ENCODE results near the gene GPR142. TPM values are rescaled to one million over a fixed set of nuclear protein-coding genes. Genes with fewer than 3 reads are reported as not detected.

The GPR142 gene
- total RNA-seq, 1 experiment from 2014 or later = not detected

DNA sequence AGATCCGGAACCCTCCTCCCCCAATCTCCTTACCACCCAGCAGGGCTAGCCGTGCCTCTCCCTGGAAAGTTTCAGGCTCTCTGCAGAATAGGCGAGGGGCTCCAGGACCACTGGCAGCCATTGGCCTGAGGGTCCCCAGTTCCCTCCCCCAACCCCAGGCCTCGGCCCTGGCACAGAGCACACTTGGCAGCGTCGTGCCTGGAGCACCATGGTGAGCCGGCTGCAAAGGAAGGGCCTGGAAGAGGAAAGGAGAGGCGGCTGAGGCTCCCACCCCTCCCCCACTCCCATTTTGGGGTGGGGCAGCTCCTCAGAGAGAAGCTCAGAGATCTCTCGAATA, 5.3 kb upstream of the GPR142 start:
- no peaks in the 10 kb centered on the region for H3K36me3 Mint-ChIP-seq (ENCODE audit: insufficient read depth, unreplicated experiment)
- TF ChIP-seq CTCF (IDR thresholded peaks at IDR 0.05; ENCODE audit: unreplicated experiment) = no peak
- POLR2A ChIA-PET = interaction anchor here (0.6 to 0.7 kb wide), 2 partner anchors 159 to 373 kb away, joined by 3 read pairs; partner anchors contain the start of gene RPL38
- no peak for DNase-seq (ENCODE audit: unreplicated experiment)
- H3K9me3 Mint-ChIP-seq (ENCODE audit: unreplicated experiment) = no peaks in the 10 kb centered on the region
- peaks cover 49% of the 10 kb centered on the region for H3K27me3 Mint-ChIP-seq (ENCODE audit: insufficient read depth, unreplicated experiment)
- CTCF ChIA-PET = interaction anchor here (0.6 to 2.3 kb wide), 10 partner anchors 9 to 241 kb away, joined by 3 to 7 read pairs (median 3); no protein-coding TSS in a partner anchor
- no peak overlapping the region for H3K27ac Mint-ChIP-seq (ENCODE audit: low read depth, unreplicated experiment)
- H3K4me1 Mint-ChIP-seq (ENCODE audit: insufficient read depth, unreplicated experiment) = no peaks in the 10 kb centered on the region
- no TSS peak for BruUV-seq (replicated peaks)
- H3K4me3 Mint-ChIP-seq (ENCODE audit: unreplicated experiment) = no peak overlapping the region
- intact Hi-C loops (cut with micrococcal nuclease) = no loop called here

GRCh38 chr17:74362810-74363498, 4.4 kb upstream of the GPR142 start:
- H3K9me3 Mint-ChIP-seq (ENCODE audit: unreplicated experiment) = no peaks in the 10 kb centered on the region

DNA sequence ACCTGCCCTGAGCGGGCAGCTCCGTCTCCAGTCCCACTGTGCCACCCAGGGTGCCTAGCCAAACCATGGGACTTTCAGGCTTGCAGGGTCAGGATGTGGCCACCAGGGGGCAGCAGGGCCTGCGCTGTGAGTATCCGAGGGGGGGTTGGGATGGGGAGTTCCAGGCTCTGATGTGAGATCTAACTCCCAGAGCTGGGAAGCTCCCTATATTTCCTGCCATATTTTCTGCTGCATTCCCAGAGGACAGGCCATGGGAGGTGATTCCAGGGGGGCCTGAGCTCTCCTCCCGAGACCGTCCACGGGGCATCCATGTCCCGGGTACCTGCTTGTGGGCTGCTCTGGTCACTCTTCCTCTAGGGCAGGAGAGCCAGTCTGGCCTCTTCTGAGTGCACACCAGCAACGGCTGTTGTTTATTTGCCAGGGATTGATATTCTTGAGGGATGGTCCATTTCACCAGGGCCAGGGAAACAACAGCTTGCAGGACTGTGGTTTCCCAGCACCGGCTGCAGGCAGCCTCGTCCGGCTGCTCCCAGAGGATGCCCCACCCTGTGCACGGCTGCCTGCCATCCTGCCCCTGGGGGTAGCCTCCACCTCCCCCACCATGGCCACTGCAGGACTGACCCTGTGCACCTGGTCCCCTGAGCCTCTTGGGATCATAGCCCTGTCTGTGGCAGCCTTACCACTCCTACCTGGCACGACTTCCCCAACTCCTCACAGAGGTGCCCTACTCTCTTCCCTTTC, 1.2 kb downstream of the GPR142 start:
- Mint-ChIP-seq H3K9me3 (ENCODE audit: unreplicated experiment) (no peaks in the 10 kb centered on the region), H3K4me3 (ENCODE audit: unreplicated experiment) (no peak overlapping the region), H3K27me3 (ENCODE audit: insufficient read depth, unreplicated experiment) (peaks cover 28% of the 10 kb centered on the region), H3K27ac (ENCODE audit: low read depth, unreplicated experiment) (no peak overlapping the region), H3K36me3 (ENCODE audit: insufficient read depth, unreplicated experiment) (no peaks in the 10 kb centered on the region), H3K4me1 (ENCODE audit: insufficient read depth, unreplicated experiment) (no peaks in the 10 kb centered on the region)
- CTCF ChIA-PET = interaction anchor here (0.6 to 7.2 kb wide), 33 partner anchors 9 to 1153 kb away, joined by 3 to 69 read pairs (median 4); partner anchors contain the start of gene TTYH2
- intact Hi-C loops (cut with micrococcal nuclease) = loop anchor here (1.0 kb wide), 2 partner anchors 89 to 125 kb away; no protein-coding TSS in a partner anchor
- no TSS peak for BruUV-seq (replicated peaks)
- DNase-seq (ENCODE audit: unreplicated experiment) = peak; percentile 74
- peak; percentile 79 for TF ChIP-seq CTCF (IDR thresholded peaks at IDR 0.05; ENCODE audit: unreplicated experiment)
- POLR2A ChIA-PET = no interaction called here

More at GRCh38 chr17:74362810-74363498, 4.4 kb upstream of the GPR142 start:
- no peaks in the 10 kb centered on the region for H3K4me1 Mint-ChIP-seq (ENCODE audit: insufficient read depth, unreplicated experiment)
- ChIA-PET CTCF (interaction anchor here (0.5 to 2.3 kb wide), 9 partner anchors 8 to 334 kb away, joined by 3 to 7 read pairs (median 3); no protein-coding TSS in a partner anchor), POLR2A (no interaction called here)
- peaks cover 47% of the 10 kb centered on the region for H3K27me3 Mint-ChIP-seq (ENCODE audit: insufficient read depth, unreplicated experiment)
- BruUV-seq (replicated peaks) = no TSS peak
- H3K27ac Mint-ChIP-seq (ENCODE audit: low read depth, unreplicated experiment) = no peak overlapping the region
- DNase-seq (ENCODE audit: unreplicated experiment) = no peak
- no peak for TF ChIP-seq CTCF (IDR thresholded peaks at IDR 0.05; ENCODE audit: unreplicated experiment)
- H3K36me3 Mint-ChIP-seq (ENCODE audit: insufficient read depth, unreplicated experiment) = no peaks in the 10 kb centered on the region
- intact Hi-C loops (cut with micrococcal nuclease) = no loop called here
- H3K4me3 Mint-ChIP-seq (ENCODE audit: unreplicated experiment) = no peak overlapping the region

DNA sequence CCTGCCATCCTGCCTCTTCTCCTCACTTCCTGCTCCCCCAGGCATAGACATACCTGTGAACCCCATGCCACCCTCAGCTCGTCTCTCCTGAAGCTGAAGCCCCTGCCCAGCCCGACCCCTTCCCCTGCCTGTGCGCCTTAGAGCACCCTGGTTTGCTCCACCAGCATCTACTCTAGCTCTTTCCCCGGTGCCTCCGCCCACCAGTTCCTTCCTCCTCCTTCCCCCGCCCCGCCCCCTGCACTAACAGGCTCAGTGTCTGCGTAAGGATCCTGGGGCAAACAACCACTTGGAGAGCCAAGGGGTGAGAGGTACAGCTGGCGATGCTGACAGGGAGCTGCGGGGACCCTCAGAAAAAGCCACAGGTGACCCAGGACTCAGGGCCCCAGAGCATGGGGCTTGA, 1.9 kb downstream of the GPR142 start:
- ChIA-PET CTCF (interaction anchor here (0.7 to 7.2 kb wide), 16 partner anchors 9 to 205 kb away, joined by 3 to 69 read pairs (median 10); no protein-coding TSS in a partner anchor), POLR2A (no interaction called here)
- no peaks in the 10 kb centered on the region for H3K36me3 Mint-ChIP-seq (ENCODE audit: insufficient read depth, unreplicated experiment)
- TF ChIP-seq CTCF (IDR thresholded peaks at IDR 0.05; ENCODE audit: unreplicated experiment) = no peak
- intact Hi-C loops (cut with micrococcal nuclease) = no loop called here
- no TSS peak for BruUV-seq (replicated peaks)
- peak; percentile 20 for DNase-seq (ENCODE audit: unreplicated experiment)
- peaks cover 35% of the 10 kb centered on the region for H3K27me3 Mint-ChIP-seq (ENCODE audit: insufficient read depth, unreplicated experiment)
- no peaks in the 10 kb centered on the region for H3K4me1 Mint-ChIP-seq (ENCODE audit: insufficient read depth, unreplicated experiment)
- no peak overlapping the region for H3K27ac Mint-ChIP-seq (ENCODE audit: low read depth, unreplicated experiment)
- no peaks in the 10 kb centered on the region for H3K9me3 Mint-ChIP-seq (ENCODE audit: unreplicated experiment)
- no peak overlapping the region for H3K4me3 Mint-ChIP-seq (ENCODE audit: unreplicated experiment)

Measured in MCF 10A (cell line).